Stimulated activated CD4-positive, alpha-beta T cell treated with anti-CD3 and anti-CD28 coated beads, Interleukin-1b, Interleukin-23, amount 100 ng/mL, for 4 hours (primary cell): ENCODE measurements around the gene STK32C.

Source experiments
- DNase-seq, 2 donors: peaks; one replicate each; pipeline ENCODE4 v3.0.0-alpha.2; 2020; ENCODE audit warnings: low read depth in 2 of 2

The STK32C gene

GRCh38 chr10:132199268-132199853 is 108.4 kb downstream of the STK32C start:
- DNase-seq, result no peak

- no peak for DNase-seq
These were observed 109.2 kb downstream of the STK32C start for GRCh38 chr10:132198381-132199181.

- no peak for DNase-seq
These were observed 109.7 kb downstream of the STK32C start for GRCh38 chr10:132198068-132198370.

- no peak for DNase-seq
These were observed 110.3 kb downstream of the STK32C start for GRCh38 chr10:132197271-132198067.

GRCh38 chr10:132196178-132197113 is 111.3 kb downstream of the STK32C start:
- no peak for DNase-seq

GRCh38 chr10:132195366-132196075 is 112.2 kb downstream of the STK32C start:
- DNase-seq, result no peak

GRCh38 chr10:132194726-132195125 is 113.0 kb downstream of the STK32C start:
- DNase-seq, result no peak

GRCh38 chr10:132193907-132194552 is 113.7 kb downstream of the STK32C start:
- DNase-seq, result no peak

GRCh38 chr10:132192991-132193665 is 114.6 kb downstream of the STK32C start:
- DNase-seq, result no peak

GRCh38 chr10:132192076-132192975 is 115.4 kb downstream of the STK32C start:
- no peak for DNase-seq

- no peak for DNase-seq
These were observed 117.8 kb downstream of the STK32C start for GRCh38 chr10:132189810-132190422.

- DNase-seq, result no peak
These were observed 118.7 kb downstream of the STK32C start for GRCh38 chr10:132189016-132189415.

- no peak for DNase-seq
These were observed 119.4 kb downstream of the STK32C start for GRCh38 chr10:132188331-132188730.

- DNase-seq, result no peak
These were observed 120.2 kb downstream of the STK32C start for GRCh38 chr10:132187430-132188138.

- peak; percentile 31 to 44 for DNase-seq
These were observed 121.0 kb downstream of the STK32C start, which contains the start of gene DPYSL4 for GRCh38 chr10:132186488-132187429. Gene DPYSL4 (plus strand): TSS chr10:132186948. CDS start chr10:132187064, 116 bp downstream.
